ENCODE results near the gene SLC8B1. TPM values are rescaled to one million over a fixed set of nuclear protein-coding genes. Genes with fewer than 3 reads are reported as not detected.
"Not testable (repeated sequence)": the region's sequence is repeated elsewhere in the genome, so short reads cannot be mapped to it uniquely, and the experiment has no call there.

The SLC8B1 gene
- polyA plus RNA-seq, 4 donors, result 11.2 to 15.1 (median 14.3) TPM

DNA sequence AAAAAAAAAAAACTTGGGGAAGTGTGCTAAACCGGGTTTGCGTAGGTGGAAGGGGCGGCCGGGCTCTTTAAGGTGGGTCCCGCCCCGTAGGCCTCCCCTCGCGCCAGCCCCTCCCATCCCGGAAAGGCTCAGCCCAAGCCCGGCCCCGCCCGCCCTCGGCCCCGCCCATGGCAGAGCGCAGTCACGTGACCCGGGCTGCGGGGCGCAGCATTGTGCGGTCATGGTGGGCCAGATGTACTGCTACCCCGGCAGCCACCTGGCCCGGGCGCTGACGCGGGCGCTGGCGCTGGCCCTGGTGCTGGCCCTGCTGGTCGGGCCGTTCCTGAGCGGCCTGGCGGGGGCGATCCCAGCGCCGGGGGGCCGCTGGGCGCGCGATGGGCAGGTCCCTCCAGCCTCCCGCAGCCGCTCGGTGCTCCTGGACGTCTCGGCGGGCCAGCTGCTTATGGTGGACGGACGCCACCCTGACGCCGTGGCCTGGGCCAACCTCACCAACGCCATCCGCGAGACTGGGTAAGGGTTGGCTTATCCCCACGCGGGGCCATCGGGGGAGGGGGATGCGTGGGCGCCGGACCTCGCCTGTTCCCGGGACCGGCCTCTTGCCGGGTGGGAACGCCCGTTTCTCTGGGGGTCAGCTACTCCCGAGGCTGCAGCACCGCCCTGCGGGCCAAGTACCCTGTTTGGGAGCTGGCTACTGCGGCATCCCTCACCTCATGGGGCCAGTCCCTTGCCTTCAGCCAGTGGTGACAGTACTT is 23.6 kb upstream of the SLC8B1 start, which contains the start of gene PLBD2:
Gene PLBD2 (plus strand): TSS at position 207 of the 752 bp plus-strand sequence. CDS start 14 bp downstream, at position 221.
- peak; percentile 82 to 90 (median 86) for DNase-seq (ENCODE audit: low read depth in 4 of 4, low spot score in 3 of 4)

DNA sequence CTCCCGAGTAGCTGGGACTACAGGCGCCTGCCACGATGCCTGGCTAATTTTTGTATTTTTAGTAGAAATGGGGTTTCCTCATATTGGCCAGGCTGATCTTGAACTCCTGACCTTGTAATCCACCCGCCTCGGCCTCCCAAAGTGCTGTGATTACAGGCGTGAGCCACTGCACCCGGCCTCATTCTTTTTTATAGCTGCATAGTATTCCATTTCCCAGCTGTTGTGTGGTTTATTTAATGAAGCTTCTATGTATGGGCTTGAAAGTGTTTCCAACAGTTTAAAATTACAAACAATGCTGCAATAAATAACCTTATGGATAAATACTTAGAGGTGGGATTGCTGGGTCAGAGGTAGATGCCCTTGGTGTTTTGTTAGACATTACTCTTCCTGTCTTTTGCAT is 19.3 kb upstream of the SLC8B1 start:
- DNase-seq (ENCODE audit: low read depth in 4 of 4, low spot score in 3 of 4), result not testable (repeated sequence)

DNA sequence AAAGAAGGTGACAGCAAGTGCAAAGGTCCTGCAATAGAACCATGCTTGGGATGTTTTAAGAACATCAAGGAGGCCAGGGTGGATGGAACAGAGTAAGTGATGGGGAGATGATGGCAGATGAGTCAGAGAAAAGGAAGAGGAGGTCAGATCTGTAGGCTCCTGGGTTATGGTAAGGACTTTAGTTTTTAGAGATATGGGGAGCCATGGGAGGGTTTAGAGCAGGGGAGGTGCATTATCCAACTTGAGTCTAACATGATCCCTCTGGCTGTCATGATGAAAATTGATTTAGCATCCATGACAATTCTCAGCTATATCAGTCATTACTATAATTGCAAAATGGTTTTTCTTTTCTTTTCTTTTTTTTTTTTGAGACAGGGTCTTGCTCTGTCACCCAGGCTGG is 16.2 kb upstream of the SLC8B1 start:
- no peak for DNase-seq (ENCODE audit: low read depth in 4 of 4, low spot score in 3 of 4)

DNA sequence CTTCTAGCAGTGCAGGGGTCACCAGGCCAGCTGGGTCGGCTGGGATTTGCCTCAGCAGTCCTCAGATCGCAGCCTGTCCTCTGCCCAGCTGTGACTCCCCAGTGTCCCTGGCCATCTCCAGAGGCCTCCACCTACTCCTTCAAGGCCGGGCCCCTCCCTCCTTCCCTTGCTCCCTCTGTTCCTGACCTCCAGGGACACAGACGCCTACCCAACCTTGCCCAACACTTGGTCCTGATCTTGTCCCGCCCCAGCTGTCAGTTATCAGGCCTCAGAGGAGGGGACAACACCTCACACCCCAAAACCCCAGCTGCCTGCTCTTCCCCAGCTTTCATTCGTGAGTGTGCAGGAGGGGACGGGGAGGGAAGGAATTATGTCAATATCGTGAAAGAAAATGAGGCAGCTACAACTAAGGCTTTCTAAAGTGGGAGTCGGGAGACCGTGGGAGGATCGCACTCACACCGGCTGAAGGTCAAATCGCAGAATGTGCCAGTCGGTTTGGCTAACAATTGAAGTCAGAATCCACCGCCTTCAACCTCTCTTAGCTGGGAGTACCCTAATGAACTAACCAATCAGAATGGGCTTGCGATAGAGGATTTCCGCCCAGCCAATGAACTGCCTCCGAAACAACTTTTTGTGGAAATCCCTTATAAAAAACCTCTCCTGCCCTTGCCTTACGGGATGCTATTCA is 14.1 kb upstream of the SLC8B1 start:
- no peak for DNase-seq (ENCODE audit: low read depth in 4 of 4, low spot score in 3 of 4)

DNA sequence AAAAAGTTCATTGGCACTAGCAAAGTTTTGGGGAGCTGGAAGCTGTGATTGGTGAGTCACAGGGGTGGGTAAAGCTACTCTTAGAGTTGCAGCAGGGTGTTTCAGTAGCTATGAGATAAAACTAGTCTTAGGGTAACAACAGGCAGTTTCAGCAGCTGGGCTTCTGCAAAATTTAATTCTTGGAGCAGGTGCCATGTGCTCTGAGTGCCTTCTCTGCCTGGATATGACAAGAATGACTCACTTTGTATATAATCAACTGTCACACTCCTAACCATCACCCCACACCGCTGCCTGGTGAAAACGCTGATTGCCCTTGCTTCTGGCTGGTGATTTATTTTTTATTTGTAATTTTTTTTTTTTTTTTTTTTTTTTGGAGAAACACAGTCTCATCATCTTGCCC is 13.0 kb upstream of the SLC8B1 start:
- DNase-seq (ENCODE audit: low read depth in 4 of 4, low spot score in 3 of 4), result no peak

DNA sequence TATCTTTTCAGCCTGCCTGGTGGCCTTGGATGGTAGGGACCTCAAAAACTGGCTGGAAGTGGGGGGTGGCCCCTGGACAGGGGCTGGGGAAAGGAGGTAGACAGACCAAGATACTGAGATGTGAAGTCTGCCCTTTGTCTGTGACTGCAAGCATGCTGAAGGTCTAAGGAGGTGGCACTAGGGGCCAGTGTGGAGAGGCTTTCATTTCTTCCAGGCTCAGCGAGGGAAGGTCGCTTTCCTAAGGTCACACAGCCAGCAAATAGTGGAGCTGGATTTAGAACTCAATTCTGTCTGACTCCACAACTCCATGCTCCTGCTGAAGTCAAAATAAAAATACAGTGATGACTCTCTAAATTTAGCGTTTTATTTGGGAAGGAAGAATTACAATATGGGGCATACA is 12.2 kb upstream of the SLC8B1 start:
- DNase-seq (ENCODE audit: low read depth in 4 of 4, low spot score in 3 of 4), result no peak

DNA sequence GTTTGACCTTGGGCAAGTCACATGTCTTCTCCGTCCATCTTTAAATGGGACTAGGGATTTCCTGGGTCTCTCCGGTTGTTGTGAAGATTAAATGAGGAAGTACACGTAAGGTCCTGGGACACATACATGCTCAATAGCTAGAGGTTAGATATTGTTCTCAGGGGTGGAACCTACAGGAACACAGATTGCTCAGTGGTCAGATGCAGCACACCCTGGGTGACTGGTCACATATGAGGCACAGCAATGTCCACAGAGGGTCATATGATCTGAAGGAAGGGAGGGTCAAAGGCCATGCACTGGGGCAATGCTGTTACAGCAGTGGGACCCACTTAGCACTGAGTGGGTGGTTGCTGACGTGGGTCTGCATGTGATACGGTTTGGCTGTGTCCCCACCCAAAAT is 11.4 kb upstream of the SLC8B1 start:
- no peak for DNase-seq (ENCODE audit: low read depth in 4 of 4, low spot score in 3 of 4)

DNA sequence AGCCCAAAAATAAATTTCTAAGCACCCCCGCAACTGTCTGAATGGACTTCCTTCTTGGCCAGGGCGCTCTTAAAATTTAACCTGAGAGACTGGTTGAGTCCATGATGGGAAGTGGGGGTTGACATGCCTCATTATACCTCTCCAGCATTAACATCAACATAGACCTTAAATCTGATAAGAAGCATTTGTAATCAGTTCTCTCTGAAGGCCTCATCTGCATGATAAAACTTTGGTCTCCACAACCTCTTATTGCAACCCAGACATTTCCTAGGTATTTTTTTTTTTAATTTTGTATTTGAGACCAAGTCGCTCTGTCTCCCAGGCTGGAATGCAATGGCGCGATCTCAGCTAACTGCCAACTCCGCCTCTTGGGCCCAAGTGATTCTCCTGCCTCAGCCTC is 10.4 kb upstream of the SLC8B1 start:
- no peak for DNase-seq (ENCODE audit: low read depth in 4 of 4, low spot score in 3 of 4)

DNA sequence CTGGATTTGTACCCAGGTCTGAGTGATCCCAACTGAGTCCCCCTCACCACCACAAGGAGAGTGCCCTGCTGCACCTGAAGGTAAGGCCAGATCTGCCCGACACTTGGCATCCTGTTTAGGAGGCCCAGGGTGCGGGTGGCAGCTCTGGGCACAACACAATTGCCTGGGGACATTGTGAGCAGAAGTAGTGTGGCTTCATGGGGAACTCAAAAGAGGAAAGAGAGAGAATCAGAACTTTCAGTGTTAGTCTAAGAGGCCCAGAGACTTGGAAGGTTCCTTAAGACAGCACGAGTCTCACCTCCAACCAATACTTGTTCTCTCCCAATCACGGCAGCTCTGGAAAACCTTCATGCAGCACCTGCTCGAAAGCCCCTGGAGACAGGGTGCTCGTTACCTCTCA is 6.6 kb upstream of the SLC8B1 start:
- no peak for DNase-seq (ENCODE audit: low read depth in 4 of 4, low spot score in 3 of 4)

DNA sequence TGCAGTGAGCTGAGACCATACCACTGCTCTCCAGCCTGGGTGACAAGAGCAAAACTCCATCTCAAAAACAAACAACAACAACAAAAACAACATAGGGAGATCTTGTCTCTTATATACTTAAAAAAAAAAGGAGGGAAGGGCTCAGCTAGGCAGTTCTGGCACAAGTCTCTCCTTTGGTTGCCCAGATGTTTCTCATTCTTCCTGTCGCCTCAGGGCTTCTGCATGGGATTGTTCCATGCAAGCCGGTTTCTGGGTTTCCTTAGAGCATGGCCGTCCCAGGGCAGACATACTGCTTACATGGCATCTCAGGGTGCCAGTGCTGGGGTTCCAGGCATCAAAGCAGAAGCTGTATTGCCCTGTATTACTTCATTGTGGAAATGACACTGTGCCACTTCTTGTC is 5.2 kb upstream of the SLC8B1 start:
- no peak for DNase-seq (ENCODE audit: low read depth in 4 of 4, low spot score in 3 of 4)

DNA sequence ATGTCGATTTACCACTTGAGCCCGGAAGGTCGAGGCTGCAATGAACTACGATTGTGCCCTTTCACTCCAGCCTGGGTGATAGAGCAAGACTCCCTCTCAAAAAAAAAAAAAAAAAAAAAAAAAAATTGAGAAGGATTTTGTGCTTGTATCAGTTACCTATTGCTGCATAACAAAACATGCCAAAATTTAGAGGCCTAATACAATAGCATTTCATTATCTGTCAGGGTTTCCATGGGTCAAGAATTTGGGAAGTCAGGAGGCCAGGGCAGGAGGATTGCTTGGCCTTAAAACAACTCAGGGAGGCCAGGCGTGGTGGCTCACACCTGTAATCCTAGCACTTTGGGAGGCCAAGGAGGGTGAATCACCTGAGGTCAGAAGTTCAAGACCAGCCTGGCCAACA is 4.6 kb upstream of the SLC8B1 start:
- DNase-seq (ENCODE audit: low read depth in 4 of 4, low spot score in 3 of 4), result no peak

DNA sequence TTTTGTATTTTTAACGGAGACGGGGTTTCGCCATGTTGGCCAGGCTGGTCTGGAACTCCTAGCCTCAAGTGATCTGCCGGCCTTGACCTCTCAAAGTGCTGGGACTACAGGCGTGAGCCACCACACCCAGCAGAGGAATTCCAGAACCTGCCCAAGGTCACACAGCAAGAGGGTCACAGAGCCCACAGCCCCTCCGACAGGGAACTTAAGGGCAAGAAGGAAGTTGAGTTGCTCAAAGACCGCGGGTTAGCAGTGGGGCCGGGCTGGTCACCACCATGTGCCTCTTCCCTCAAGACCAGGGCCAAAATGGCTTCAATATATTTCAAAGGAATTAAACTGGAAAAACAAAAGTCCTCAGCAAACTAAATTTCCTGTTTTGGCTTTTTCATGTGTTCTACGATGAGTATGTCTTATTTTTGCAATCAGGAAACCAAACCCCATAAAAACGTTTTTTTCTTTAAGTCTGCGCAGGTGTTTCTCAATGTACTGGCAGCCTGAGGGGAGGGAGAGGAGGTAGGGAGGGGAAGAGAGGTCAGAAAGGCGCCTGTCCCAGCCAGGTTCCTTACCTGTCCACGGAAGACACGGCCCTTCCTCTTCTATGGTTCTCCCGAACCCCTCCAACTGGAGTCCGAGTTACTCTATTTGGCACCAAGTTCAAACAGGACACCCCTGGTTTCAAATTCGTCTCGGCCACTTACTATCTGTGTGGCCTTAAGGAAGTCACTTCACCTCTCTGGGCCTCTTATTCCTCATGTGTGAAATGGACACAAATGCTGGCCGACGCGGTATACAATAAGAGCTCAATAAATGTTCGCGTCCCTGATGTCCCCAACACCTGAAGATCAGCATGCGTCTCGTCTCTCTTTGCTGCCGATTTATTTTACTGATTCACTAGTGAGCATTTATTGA is 778 bp downstream of the SLC8B1 start:
- no peak for DNase-seq (ENCODE audit: low read depth in 4 of 4, low spot score in 3 of 4)

DNA sequence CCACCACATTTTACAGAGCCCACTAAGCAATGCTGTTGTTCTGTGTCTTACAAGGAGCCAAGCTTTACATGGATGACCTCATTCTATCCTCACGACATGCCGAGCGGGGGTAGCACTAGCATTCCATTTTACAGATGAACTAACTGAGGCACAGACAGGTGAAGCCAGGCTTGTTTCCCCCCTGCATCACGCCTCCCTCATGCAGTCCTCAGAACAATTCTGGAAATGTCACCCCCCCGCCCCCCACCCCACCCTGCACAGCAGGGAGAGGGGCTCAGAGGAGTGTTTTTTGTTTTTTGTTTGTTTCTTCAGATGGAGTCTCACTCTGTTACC is 1.5 kb downstream of the SLC8B1 start:
- DNase-seq (ENCODE audit: low read depth in 4 of 4, low spot score in 3 of 4), result no peak

DNA sequence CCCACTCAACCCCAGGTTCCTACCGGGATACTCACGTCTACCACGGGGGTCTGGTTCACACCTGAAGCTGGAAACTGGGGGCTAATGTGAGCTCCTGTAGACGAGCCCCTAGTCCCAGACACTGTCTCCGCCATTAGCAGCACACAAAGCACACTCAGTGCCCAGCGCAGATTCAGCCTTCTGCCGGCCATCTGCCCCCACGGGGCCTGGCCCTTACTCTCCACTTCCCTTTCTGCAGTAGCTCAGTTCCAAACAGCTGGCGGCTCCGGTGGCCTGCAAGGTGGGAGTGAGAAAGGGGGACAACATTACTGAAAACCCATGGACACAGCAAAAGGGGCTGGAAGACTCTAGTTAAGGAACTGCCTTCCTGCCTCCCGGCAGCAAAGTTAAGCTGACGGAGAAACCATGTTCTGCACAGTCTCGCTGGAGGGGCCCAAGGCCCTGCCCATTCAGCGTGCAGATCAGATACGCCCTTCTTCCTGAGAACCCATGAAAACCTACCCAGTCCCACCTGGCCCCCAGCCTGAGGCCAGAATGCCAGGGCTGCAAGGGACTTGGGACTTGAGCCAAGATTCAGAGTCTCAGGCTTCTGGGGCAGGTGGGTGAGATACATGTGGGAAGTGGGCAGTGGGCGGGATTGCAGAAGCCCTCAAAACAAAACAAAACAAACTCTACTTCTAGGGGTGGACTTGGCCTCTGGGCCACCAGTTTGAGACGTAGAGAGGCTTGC is 2.1 kb downstream of the SLC8B1 start:
- no peak for DNase-seq (ENCODE audit: low read depth in 4 of 4, low spot score in 3 of 4)

DNA sequence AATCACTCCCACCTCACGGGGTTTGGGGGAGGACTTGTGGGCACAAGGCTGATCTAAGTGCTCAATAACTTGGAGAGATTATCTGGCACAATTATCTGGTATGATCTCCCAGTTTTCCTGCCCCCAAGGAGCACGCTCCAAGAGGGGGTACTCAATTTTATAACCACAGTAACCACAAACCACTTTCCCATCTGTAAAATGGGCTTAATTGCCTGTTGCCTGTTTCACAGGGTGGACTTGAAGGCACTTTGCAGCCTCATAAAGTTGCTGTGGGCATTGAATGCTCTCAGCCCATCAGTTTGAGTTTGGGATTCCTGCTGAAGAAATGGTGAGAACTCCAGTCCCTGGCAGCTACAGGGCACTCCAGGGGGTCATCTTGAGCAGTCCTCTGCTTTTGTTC is 4.4 kb downstream of the SLC8B1 start:
- no peak for DNase-seq (ENCODE audit: low read depth in 4 of 4, low spot score in 3 of 4)

DNA sequence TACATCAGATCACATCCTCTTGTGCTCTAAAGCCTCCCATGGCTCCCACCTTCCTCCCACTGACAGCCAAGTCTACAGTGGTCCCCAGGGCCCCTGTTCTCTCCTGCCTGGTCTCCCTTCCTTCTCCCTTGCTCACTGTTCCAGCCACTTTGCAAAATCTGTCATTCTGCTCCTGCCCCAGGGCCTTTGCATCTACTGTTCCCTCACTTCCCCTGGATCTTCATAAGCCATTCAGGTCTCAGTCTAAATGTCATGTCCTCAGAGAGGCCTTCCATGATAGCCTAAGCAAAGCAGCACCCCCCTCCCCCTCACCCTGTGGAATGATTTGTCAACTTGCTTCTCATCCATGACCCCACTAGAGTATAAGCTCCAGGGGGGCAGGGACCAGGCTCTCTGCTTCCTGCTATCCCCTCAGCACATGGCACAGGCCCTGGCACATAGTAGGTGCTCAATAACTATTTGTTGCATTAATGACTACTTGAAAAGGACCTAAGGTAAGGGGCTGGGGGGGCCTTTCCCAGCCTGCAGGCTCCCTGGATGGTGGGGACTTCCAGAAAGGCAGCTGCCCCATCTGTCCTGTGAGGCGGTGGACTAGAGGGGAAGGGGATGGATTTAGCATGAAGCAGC is 5.0 kb downstream of the SLC8B1 start:
- DNase-seq (ENCODE audit: low read depth in 4 of 4, low spot score in 3 of 4), result no peak

DNA sequence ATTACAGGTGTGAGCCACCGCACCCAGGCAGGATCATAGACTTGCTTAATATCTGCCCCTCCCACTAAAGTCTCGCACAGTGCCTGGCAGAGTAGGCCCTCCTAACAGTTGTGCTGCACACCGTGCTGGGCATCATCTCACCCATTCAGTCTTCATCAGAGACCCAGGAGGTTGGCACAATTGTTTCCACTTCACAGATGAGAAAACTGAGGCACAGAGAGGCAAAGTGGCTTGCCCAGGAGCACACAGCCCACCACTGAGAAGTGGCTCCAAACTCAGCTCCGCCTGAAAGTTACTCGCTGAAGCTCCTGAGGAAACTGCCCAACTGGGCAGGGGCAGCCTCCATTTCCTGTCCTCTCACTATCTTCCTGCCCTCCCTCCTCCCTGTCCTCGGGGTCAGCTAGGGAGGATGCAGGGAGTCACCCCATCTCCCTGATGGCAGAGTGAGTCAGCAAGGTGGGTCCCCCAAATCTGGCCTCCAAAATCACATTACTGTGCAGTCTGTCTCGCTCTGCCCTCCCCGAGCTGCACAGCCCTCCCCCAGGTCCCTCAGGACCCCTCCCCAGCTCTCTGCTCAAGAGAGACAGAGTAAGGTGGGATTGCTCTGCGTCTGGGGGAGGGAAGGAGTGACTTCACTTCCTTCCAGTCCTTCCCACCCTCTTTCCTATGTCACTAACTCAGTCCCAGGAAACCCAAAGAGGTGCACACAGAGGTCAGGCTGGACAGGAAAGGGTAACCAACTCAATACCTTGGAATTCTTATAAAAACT is 5.7 kb downstream of the SLC8B1 start:
- no peak for DNase-seq (ENCODE audit: low read depth in 4 of 4, low spot score in 3 of 4)

DNA sequence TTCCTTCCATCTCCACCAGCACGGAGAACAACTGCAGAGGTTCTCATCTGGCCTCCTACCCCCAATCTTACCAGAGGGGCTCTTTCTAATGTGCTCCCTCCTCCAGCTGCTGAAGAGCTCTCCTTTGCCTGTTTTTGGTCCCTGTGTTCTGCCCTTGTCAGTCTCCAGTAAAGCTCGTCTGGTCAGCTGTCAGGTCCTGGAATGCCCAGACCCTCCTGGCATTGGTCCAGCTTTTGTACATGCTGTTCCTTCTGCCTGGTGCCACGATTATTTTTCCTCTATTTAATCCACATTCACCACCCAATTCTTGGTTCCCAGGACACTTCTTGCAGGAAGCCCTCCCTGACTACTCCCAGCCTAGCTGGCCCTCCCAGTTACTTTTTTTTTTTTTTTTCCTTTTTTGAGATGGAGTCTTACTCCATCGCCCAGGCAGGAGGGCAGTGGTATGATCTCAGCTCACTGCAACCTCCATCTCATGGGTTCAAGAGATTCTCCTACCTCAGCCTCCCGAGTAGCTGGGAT is 6.5 kb downstream of the SLC8B1 start:
- DNase-seq (ENCODE audit: low read depth in 4 of 4, low spot score in 3 of 4), result no peak

DNA sequence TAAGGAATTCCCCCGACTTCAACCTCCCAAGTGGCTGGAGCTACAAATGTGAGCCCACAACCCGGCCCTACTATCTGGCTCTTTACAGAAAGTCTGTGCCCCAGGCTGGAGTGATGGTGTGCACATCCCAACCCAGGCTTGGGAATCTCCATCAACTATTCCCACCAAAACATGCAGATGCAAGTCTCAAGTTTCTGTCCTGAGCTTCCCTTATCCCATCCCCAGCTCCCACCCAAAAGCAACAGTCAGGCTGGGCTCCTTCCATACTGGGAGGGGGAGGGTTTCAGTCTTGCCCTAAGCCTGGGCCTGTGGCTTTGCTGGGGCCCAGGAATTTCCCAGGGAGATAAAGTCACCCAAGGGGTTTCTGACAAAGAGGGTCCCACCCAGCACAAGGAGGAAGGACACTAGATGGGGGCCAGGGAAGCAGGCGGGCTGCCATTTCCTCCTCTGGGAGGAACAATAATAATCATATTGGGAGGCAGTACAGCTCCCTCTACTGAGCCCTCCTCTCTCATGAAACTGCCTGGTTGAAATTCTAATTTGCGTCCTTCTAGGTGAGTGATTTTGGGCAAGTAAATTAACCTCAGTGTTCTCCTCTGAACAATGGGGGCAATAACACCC is 8.0 kb downstream of the SLC8B1 start:
- no peak for DNase-seq (ENCODE audit: low read depth in 4 of 4, low spot score in 3 of 4)

Data from right renal pelvis (tissue), 4 donors.